Kidney (tissue), 14 donors: Measurements from ENCODE around the gene RILPL1. TPM values are rescaled to one million over a fixed set of nuclear protein-coding genes. Genes with fewer than 3 reads are reported as not detected.
"Not testable (repeated sequence)": the region's sequence is repeated elsewhere in the genome, so short reads cannot be mapped to it uniquely, and the experiment has no call there.

Source experiments
- DNase-seq, 5 donors: peaks; one replicate each; pipeline ENCODE4 v3.0.0-alpha.2; 2013 to 2020
- FAIRE-seq: peaks from 2 replicates; lab custom pipeline; 2012; peaks lifted over from hg19 to GRCh38; lab: Jason Lieb, UNC
- H3K27ac ChIP-seq, 2 donors: one replicate each; pipeline ENCODE4 v1.7.0; 2013; ENCODE audit warnings: low read depth in 2 of 2, low read length in 2 of 2, inconsistent platforms in 1 of 2
- H3K27me3 ChIP-seq: one replicate; pipeline ENCODE4 v1.7.1; 2013; ENCODE audit warnings: low read length, inconsistent platforms; ENCODE audit not compliant: control insufficient read depth, insufficient read depth
- H3K36me3 ChIP-seq, 3 donors: one replicate each; pipeline versions ENCODE4 v1.7.0 to v1.7.1; 2013; ENCODE audit warnings: low read length in 3 of 3, control low read depth in 1 of 3, inconsistent platforms in 1 of 3; ENCODE audit not compliant: insufficient read depth in 3 of 3, control insufficient read depth in 2 of 3
- H3K4me1 ChIP-seq, 3 donors: one replicate each; pipeline versions ENCODE4 v1.7.0 to v1.7.1; 2013; ENCODE audit warnings: low read length in 3 of 3, inconsistent platforms in 1 of 3, low read depth in 1 of 3; ENCODE audit not compliant: control insufficient read depth in 2 of 3, insufficient read depth in 2 of 3
- H3K4me3 ChIP-seq, 3 donors: one replicate each; pipeline versions ENCODE4 v1.7.0 to v1.8.1; 2013; ENCODE audit warnings: low read length in 3 of 3, control low read depth in 1 of 3, inconsistent platforms in 1 of 3
- H3K9ac ChIP-seq, 3 donors: one replicate each; pipeline versions ENCODE4 v1.7.0 to v1.7.1; 2013; ENCODE audit warnings: low read length in 3 of 3, control low read depth in 1 of 3, inconsistent platforms in 1 of 3
- H3K9me3 ChIP-seq, 3 donors: one replicate each; pipeline versions ENCODE4 v1.7.0 to v1.7.1; 2013; ENCODE audit warnings: low read length in 3 of 3, control low read depth in 1 of 3, inconsistent platforms in 1 of 3; ENCODE audit not compliant: control insufficient read depth in 2 of 3, insufficient read depth in 1 of 3
- CTCF ChIP-seq: IDR thresholded peaks from 3 replicates; pipeline ENCODE4 v1.5.1; 2012; ENCODE audit warnings: mild to moderate bottlenecking, moderate library complexity, borderline replicate concordance; ENCODE audit not compliant: insufficient read depth; ENCODE audit errors: extremely low read depth
- intact Hi-C: fragments of 100-400 bp; cut with DNase I; formaldehyde crosslinking; loops from one replicate; pipeline ENCODE4 v1.11.1; 2022
- polyA plus RNA-seq: library from polyadenylated mRNA; stranded (reverse); fragments of 350-450 nt; fragmentation: Illumina TruSeq; extraction: RNeasy Lipid Tissue Mini Kit (QIAGEN cat#74804); gene quantifications from one replicate; pipeline ENCODE4 v1.2.3, GENCODE V29; 2014; ENCODE audit warnings: low read depth, low replicate concordance; ENCODE audit not compliant: insufficient read depth
- total RNA-seq: library from RNA; stranded (reverse); fragmentation: NEBNext Ultra II Directional; extraction: Animal tissue kit (Norgen Biotek cat#: 25700); gene quantifications from one replicate; pipeline ENCODE4 v1.2.1, GENCODE V29; 2021
- donor health status: control.
- donor health status: control.
- donor health status: control.
- donor health status: control.
- donor health status: control.
- donor health status: DM: yes; HTN: yes; CAD: no.
- donor health status: Normal renal cell carcinoma (clear cell type).

Gene RILPL1
- total and polyA plus RNA-seq, 2 donors from 2014 or later, result 14.1 to 19.0 TPM

- TF ChIP-seq CTCF, result no peak
- DNase-seq (peak in 1 of 5 donors; percentile 28), FAIRE-seq (no peak)
- Histone ChIP-seq H3K36me3 (no peaks in the 10 kb centered on the region), H3K9me3 (no peaks in the 10 kb centered on the region), H3K4me1 (no peaks in the 10 kb centered on the region), H3K27me3 (no peaks in the 10 kb centered on the region), H3K27ac (no peak overlapping the region), H3K9ac (no peak overlapping the region), H3K4me3 (no peak overlapping the region)
- intact Hi-C loops, result no loop called here
These were observed 7.6 kb upstream of the RILPL1 start for GRCh38 chr12:123540899-123541662.

GRCh38 chr12:123535952-123536351, 2.4 kb upstream of the RILPL1 start:
- H3K27me3 ChIP-seq, FAIRE-seq, H3K36me3 ChIP-seq, H3K9ac ChIP-seq, H3K9me3 ChIP-seq, intact Hi-C loops, H3K27ac ChIP-seq, H3K4me3 ChIP-seq: not testable (repeated sequence)
- peak in 1 of 5 donors; percentile 15 for DNase-seq
- H3K4me1 ChIP-seq, result peaks cover 0 to 17% (median 0%) of the 10 kb centered on the region in 3 donors

GRCh38 chr12:123532808-123533649, 490 bp downstream of the RILPL1 start:
- H3K27ac ChIP-seq, result peak overlapping the region in 1 of 2 donors; percentile 60
- peak overlapping the region; percentile 61 to 77 (median 69) for H3K9ac ChIP-seq
- peaks cover 0 to 17% (median 0%) of the 10 kb centered on the region in 3 donors for H3K4me1 ChIP-seq
- DNase-seq, result peak; percentile 53 to 87 (median 71)
- intact Hi-C loops, result no loop called here
- H3K36me3 ChIP-seq, result no peaks in the 10 kb centered on the region
- TF ChIP-seq CTCF, result no peak
- H3K9me3 ChIP-seq, result no peaks in the 10 kb centered on the region
- FAIRE-seq, result no peak
- no peaks in the 10 kb centered on the region for H3K27me3 ChIP-seq
- peak overlapping the region; percentile 74 to 76 (median 75) for H3K4me3 ChIP-seq

GRCh38 chr12:123532019-123532418, 1.5 kb downstream of the RILPL1 start:
- no peak for FAIRE-seq
- peak overlapping the region in 2 of 3 donors; percentile 74 to 75 for H3K4me3 ChIP-seq
- H3K27ac ChIP-seq, result peak overlapping the region in 1 of 2 donors; percentile 28
- H3K9me3 ChIP-seq, result no peaks in the 10 kb centered on the region
- intact Hi-C loops, result no loop called here
- TF ChIP-seq CTCF, result no peak
- H3K27me3 ChIP-seq, result no peaks in the 10 kb centered on the region
- H3K36me3 ChIP-seq, result no peaks in the 10 kb centered on the region
- peaks cover 0 to 17% (median 0%) of the 10 kb centered on the region in 3 donors for H3K4me1 ChIP-seq
- peak in 2 of 5 donors; percentile 7 to 33 for DNase-seq
- peak overlapping the region in 1 of 3 donors; percentile 14 for H3K9ac ChIP-seq
